HG02763 (cell line): ENCODE results near the gene MAPK6.
"Not testable (repeated sequence)": the region's sequence is repeated elsewhere in the genome, so short reads cannot be mapped to it uniquely, and the experiment has no call there.

Source experiments
- ATAC-seq: cut with Tn5 transposase; IDR thresholded peaks from one replicate; pipeline ENCODE4 v1.9.1; 2021; ENCODE audit warnings: mild to moderate bottlenecking, moderate library complexity; ENCODE audit not compliant: unreplicated experiment

Gene MAPK6

DNA sequence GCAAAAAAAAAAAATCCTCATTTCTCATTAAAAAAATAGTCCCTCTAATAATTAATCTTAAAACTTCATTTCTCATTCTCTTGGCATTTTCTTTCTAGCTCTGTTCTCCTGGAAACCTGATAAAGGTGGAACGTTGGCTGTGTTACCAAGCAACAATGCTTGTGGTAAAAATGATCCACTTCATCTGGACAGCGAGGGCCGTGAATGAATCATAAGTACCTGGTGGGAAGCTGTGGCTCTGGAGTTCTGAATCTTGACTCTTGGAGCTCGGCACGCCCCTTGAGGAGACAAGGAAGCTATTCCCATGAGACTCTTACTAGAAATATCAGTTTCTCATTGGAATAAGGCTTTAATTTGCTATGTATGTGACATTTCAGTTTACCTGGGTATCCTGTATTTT is 61.0 kb downstream of the MAPK6 start:
- no peak for ATAC-seq

DNA sequence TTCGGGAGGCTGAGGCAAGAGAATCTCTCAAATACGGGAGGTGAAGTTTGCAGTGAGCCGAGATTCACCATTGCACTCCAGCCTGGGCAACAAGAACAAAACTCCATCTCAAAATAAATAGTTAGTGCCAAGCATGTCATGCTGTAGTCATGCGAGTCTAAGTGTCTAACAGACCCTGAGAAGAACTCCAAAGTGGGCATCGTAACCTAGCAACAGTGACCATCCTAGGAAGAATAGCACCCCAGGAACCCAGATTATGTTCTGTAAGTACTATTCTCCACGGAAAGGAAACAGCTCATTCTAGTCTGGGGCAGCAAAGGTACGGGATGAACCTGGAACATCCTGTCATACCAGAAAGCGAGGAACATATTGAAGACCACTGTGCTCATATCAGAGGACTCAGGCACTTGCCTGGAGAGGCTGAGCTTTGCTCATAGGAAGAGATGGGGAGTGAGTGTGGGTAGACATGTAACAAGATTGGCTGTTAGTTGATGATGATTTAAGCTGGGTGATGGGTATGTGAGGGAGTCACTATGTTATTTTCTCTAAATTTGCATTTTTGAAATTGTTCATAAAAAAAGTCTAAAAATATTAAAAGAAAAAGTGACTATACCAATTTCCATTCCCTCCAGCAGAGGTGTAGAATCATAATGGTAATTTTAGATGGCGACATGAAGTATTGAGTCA is 61.8 kb downstream of the MAPK6 start:
- no peak for ATAC-seq

DNA sequence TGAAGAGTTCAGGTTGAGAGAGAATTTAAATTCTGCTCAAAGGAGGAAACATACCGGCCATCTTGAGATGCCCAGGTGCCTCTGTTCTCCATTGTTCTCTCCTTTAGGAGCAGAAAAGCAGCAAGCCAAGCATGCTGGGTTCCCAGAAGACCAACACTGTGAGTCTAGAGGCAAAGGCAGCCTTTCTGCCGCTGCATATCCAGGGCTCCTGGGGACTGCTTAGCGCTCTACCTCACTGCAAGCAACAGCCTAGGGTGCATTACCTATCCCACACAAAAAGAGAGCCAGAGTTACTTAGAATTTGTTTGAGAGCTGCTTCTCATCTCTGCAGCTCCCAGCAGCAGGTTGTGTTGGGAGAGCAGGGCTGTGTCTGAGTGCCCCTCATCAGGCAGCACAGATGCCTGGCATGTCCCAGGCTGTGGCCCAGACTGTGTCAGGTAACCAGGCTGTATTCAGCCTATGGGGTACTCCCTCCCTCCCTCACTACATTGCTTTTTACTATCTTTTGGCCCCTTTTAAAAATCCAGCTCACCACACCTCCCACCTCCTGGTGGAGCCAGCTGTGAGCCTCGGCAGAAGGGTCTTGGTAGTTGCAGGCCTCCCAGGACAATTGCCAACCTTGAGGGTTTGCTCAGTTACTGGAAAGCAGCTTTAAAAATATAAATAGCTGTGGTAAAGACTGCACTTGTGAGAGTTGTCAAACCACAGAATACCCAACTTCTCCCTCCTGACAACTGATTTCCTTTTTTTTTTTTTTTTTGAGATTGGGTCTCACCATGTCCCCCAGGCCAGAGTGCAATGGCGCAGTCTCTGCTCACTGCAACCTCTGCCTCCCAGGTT is 63.4 kb downstream of the MAPK6 start:
- ATAC-seq = peak; percentile 79

GRCh38 chr15:52083037-52083359 is 64.0 kb downstream of the MAPK6 start:
- not testable (repeated sequence) for ATAC-seq

DNA sequence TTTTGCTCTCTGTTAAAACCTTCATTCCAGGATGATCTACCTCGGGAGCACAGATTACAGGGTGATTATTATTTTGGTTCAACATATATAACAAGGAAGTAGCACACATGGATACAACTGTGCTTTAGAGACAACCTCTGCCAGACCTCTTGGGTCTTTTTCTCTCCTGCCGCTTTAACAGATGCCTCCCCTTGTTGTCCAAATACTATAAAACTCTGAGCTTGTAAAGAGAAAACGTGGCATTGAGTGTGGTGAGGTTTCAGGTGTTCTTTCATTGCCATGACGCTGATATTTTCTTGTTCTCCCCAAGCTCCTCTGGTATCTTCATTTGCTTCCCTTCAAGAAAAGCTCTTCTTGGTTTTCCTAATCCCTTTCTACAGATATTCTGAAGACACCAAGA is 64.6 kb downstream of the MAPK6 start:
- no peak for ATAC-seq

GRCh38 chr15:52085299-52085698 is 66.3 kb downstream of the MAPK6 start:
- no peak for ATAC-seq

- ATAC-seq = no peak
Observed at GRCh38 chr15:52086011-52086786, 67.2 kb downstream of the MAPK6 start.

- ATAC-seq = no peak
Observed at GRCh38 chr15:52090193-52090592, 71.2 kb downstream of the MAPK6 start.

DNA sequence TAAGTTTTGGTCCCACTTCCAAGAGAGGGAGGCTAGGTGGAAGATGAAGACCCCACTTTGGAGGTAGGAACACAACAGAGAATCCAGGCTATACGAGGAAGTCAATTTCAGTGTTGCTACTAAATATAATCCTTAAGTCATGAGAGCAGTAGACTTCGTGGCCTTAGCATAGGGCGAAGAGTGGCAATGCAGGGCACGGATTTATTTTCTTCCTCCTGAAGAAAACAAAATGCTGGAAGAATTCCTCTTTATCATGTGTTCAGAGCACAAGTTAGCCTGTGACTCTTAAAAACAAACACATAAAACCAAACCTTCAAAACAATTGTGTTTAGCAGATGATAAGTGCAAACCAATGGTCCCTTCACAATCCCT is 74.1 kb downstream of the MAPK6 start:
- ATAC-seq = no peak

- no peak for ATAC-seq
Observed at GRCh38 chr15:52093539-52094510, 74.8 kb downstream of the MAPK6 start.

- no peak for ATAC-seq
Observed at GRCh38 chr15:52094811-52095584, 76.0 kb downstream of the MAPK6 start.

DNA sequence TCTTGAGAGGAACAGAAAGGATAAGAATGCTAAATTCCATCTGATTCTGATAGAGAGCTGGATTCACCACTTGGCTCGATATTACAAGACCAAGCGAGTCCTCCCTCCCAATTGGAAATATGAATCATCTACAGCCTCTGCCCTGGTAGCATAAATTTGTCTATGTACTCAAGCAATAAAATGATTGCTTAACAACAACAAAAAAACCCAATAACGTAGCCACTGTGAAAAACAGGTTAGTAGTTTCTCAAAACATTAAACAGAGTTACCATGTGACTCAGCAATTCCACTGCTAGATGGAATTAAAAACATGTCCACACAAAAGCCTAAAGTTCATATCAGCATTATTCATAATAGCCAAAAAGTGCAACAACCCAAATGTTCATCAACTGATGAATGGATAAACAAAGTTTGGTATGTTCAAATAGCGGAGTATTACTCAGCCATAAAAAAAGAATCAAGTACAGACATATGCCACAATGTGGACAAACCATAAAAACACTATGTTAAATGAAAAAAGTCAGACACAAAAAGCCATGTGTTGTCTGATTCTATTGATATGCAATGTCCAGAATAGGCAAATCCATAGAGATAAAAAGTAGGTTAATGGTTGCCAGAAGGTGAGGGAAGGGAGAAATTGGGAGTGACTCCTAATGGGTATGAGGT is 76.7 kb downstream of the MAPK6 start:
- ATAC-seq = no peak

DNA sequence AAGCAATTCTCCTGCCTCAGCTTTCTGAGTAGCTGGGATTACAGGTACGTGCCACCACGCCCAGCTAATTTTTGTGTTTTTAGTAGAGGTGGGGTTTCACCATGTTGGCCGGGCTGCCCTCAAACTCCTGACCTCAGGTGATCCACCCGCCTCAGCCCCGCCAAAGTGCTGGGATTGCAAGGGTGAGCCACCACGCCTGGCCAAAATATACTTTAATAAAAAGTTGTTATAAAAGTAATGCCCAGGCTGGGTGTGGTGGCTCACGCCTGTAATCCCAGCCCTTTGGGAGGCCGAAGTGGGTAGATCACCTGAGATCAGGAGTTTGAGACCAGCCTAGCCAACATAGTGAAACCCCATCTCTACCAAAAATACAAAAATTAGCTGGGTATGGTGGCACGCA is 77.5 kb downstream of the MAPK6 start:
- ATAC-seq = not testable (repeated sequence)

- no peak for ATAC-seq
Observed at GRCh38 chr15:52097180-52097579, 78.2 kb downstream of the MAPK6 start.

DNA sequence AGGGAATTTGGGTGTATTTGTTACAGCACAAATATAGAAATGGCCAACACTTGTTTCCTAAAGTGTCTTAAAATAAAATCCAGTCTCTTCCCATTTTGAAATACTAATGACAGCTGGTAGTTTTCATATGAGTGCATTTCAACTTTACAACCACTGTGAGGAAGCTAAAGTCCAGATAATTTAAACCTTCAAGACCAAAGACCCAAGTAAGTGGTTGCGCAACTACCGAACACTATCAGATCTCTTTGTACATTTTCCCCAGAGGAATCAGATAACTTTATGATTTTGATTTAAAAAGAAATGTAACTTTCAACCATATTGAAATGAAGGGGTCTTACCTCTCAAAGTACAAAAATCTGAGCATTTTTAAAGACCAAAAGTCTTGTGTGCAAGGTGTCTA is 79.3 kb downstream of the MAPK6 start:
- no peak for ATAC-seq

- ATAC-seq = no peak
Observed at GRCh38 chr15:52099651-52100272, 80.7 kb downstream of the MAPK6 start.

DNA sequence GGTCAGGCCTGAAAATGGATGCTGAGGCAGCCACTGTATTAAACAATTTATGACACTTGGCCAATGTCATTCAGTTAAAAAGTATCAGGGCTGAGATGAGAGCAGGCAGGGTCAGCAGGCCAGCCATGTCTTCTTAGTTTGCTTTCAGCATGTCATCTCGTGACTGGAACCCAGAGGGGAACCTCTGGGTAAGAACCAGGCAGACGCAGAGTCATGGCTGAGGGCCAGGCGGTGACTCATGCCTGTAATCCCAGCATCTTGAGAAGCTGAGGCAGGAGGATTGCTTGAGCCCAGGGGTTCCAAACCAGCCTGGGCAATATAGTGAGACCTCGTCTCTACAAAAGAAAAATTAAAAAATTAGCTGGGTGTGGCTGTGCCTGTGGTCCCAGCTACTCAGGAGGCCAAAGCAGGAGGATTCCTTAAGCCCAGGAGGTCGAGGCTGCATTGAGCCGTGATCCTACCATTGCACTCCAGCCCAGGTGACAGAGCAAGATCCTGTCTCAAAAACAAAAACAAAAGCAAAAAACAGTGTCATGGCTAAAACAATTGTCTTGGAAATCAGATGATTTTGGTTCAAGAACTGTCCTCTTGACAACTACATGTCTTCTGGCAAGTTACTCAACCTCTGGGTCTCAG is 81.9 kb downstream of the MAPK6 start:
- no peak for ATAC-seq

GRCh38 chr15:52101542-52102323 is 82.7 kb downstream of the MAPK6 start:
- ATAC-seq = peak; percentile 42
